GM21381 (cell line): ENCODE data around the gene NEURL3.

Experiments
- ATAC-seq: cut with Tn5 transposase; IDR thresholded peaks from one replicate; pipeline ENCODE4 v1.9.1; 2021; ENCODE audit warnings: mild to moderate bottlenecking, moderate library complexity; ENCODE audit not compliant: unreplicated experiment

NEURL3 gene

DNA sequence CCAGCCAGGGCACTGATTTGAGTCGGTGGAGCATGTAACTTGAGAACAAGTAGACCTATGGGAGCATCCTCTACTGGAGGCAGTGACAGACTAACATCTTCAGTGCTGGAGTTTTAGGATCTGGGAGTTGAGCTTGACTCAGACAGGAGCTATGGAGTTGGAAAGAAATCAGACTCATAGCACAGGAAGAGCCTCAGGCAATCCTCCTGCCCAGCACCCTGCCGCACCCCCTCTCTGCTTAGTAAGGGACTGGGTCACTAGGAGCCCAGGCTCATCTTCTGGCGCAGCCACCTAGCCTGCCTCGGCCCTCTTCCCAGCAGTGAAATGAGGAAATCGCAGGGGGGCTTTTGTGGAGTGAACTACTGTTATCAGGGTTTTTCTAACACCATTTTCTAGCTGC, 35.0 kb upstream of the NEURL3 start:
- no peak for ATAC-seq

DNA sequence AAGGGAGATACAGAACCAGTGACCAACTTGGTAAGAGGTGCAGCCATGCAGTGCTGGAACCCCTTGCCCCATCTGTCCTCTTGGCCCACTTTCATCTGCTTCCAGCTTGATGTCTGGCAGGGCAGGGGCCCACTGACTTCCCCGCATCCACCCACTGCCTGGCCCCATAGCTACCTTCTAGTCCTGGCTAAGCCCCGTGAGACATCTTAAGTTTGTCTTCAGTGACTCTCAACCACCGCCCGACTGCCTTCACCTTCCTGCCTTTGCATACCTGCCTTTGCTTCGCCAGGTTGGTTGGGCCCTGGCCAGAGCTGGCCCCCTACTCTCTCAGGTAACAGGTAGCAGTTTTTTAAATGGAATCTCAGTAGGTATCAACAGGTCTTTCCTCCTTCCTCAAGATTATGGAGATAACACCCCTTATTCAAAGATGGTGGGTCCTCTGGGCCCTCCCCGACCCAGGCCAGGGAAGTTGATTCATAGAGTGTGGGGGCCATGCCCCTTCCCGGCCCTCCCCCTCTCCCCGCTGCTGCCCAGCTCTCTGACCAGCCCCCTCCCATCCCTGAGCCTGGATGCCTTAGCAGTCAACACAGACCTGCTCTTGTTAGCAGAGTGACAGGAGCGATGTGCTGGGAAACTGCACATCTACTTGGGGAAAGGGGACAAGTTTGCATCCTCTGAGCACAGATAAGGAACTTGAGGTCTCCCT, 34.2 kb upstream of the NEURL3 start:
- ATAC-seq: no peak

DNA sequence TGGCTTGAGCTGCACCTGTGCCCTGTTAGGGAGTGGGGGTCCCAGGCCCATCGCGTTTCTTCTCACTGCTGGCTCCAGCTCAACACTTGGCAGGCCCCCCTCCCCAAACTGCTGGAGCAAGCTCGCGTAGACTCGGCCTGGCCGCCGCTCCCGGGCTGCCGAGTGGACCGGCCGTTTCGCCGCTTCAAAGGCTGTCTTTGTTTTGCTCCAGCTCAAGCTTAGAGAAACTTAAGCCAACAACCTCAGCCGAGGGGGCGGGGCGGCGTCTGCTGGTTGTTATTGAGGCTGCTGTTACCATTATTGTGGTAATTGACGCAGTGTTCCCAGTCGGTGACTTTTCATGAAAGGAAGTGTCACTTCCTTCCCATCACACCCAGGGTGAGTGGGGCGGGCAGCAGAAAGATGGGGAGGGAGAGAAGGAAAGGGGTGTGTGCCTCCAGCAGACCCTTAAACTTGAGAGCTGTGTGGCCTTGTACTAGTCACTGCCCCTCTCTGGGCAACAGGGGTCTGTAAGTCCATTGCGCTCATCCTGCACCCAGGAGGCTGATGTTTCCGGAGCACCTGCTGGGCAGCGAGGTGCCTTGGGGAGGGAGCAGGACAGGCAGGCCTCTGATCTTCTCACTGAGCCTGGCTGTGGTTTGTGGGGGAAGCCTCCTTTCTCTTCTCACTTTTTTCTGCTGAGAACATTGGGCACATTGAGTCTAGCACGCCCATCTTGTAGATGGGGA, 33.5 kb upstream of the NEURL3 start:
- ATAC-seq: no peak

DNA sequence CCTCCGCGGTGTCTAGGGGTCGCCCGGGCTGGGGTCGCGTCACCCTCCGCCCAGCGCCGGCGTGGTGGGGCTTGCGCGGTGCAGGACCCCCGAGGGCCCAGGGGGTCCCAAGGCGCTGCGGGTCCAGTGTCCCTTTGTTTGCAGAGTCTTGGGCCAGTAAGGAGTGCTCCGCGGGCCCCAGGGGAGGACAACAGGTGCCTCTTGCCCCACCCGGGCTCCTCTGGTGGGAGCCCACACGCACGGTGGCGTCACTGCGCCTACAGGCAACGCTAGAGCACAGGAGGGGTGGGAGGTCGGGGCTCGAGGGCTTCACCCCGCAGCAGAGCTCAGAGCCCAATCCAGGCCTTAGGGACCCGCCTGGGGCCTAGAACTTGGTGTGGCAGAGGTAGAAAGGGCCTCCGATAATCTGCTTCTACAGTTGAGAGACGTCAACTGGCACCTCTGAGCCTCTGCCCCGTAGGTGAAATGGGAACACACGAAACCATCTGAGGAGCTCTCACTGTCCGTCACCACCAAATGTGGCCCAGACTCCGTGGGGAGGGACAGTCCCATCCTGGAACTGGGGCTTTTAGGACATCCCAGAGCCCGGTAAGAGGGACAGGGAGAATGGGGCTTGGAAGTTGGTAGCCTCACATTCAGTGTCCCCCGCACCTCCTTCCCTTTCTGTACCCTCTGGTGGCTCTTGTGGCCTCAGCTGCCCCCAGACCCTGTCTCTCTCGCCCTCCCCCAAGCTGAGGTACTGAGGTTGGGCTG, 32.8 kb upstream of the NEURL3 start:
- ATAC-seq: no peak

DNA sequence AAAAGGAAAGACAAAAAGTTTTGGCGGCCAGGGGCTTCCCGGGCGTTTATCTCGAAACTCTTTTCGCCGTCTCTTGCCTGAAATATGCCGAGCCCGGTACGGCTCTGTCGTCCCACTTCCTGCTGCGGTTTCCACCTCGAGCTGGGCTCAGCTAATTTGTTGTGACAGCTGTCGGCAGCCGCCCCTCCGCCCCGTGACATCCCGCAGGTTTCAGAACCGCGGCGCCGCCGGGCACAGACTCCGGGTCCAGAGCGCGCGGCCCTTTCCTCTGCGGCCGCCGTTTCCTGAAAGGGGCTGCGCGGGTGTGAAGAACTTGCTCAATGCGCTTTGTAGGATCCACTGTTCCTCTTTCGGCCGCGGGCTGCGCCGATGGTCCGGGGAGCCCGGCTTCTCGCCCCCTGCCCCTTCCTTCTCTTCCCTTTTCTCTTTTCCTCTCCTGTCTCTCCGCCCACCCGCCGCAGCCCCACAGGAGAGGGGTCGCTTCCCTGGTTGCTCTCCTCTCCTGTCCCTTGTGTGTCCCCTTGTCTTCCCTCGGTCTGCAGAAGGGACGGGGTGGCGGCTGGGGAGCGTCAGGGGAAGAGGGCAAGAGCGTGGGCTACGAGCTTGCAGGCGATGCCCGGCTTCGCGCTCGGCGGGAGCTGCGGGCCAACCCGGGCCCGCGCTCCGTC, 32.0 kb upstream of the NEURL3 start:
- ATAC-seq: peak; percentile 48

DNA sequence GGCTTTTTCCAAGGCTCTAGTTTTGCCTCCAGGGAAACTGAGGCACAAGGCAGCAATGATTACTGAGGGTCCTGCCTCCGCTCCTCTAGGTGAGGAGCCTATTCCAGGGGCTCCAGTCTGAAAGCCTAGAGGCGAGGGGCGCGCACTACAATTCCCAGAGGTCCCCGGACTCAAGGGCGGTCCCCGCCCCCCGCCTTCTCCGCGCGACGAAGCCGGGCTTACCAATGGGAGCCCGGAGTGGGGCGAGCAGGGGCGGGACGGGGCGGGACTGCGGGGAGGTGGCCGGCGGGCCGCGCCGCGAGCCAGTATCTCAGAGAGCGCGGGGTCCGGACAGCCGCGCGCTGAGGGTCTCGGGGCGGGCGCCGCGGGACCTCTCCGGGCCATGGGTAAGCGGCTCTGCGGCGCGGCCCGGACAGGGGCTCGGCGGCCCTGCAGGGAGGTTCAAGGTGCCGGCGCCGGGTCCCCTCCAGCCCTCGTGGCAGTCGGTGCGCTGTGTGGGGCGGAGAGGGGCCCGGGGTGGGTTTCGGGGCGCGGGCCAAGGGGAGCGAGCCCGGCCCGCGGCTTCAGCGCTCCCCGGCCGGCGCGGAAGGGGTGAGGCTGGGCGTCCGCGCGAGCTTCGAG, 31.4 kb upstream of the NEURL3 start, which contains the start of gene ARID5A:
Gene ARID5A (plus strand): TSS at position 308 of the 621 bp plus-strand sequence. CDS start 75 bp downstream, at position 383.
- ATAC-seq: peak; percentile 46

DNA sequence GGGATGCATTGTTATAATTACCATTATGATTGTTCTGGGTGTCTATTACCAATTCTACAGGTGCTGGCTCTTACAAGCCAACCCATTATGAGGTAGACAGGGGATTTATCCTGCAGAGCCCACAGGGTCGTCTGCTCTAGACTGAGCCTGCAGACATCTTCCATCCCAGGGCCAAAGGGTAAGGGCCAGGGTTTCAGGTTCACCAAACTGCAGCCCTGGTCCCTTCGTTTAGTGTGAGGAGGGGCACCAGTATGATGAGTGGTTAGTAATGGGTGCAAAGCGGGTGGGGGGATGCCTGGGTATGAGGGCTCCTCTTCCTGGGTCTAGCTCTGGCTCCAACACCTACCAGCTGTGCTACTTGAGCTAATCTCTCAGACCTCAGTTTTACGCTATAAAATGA, 30.2 kb upstream of the NEURL3 start:
- ATAC-seq: no peak

DNA sequence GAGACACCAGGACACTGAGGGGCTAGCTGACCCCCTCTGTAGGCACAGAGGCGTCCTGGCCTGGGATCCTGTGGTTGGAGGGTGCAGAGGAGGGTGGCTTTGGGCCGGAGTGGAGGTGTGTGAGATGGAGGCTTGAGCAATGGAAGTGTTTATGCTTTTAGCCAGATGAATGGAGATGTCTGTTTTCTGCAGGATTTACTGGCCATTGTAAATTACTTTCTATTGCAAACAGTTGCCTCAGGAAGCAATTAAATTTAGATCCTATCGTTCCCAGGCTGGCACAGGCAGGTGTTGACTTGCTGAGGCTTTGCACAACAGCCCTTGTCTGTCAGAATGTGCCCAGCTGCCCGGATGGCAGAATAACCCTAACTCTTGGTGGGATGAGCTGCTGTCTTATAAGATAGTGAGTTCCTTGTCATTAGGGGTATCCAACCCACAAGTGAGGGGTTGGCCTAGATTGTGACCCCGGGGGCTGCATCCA, 29.6 kb upstream of the NEURL3 start:
- ATAC-seq: no peak

DNA sequence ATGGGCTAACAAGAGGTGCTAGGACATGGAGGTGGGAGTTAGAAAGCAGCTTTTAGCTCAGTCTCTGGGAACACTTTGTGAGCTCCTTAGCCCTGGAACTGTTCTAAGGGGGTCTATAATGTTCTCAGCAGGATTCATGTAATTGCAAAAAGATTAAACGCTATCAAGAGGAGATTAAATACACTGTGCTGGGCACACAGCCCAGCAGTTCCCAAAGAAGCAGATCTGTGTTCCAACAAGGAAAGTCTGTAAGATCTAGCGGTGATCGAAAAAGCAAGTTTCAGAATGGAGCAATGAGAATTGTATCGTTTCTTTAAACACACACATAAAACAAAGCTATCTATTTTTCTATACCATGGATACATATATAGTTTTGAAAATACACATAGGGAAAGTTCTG, 29.0 kb upstream of the NEURL3 start:
- no peak for ATAC-seq

DNA sequence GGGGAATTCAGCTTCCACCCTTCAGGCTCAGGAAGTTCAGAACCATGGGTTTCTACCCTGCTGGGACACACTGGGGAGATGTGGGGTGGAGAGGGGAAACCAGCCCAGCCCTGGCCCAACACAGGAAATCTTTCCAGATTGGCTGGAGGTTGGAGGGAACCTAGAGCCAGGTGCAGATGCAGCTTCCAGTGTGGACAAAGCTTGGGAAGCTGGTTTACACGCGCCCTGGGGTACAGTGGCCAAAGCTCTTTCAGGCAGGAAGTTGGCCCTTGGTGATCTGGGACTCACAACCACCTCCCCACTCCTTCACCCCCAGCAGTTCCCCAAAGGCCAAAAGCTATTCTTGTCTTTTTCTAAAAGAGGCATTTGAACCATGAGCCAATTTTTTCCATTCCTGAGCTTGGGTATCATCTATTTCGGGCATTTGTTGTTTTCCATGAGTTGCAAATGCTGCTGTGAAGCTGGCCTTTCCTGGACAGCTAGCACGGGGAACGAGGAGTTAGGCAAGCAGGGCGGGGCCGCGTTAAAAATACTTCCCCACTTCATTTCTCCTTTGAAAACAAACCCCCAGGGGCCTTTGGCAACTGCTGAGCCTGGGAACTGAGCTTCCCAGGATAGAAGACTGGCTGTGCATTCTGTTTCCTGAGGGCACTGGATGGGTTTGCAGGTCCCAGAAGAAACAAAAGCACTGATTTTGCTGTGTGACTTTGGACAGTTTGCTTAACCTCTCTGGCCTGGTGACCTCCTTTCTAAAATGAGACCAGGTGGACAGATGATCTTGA, 28.3 kb upstream of the NEURL3 start:
- no peak for ATAC-seq

DNA sequence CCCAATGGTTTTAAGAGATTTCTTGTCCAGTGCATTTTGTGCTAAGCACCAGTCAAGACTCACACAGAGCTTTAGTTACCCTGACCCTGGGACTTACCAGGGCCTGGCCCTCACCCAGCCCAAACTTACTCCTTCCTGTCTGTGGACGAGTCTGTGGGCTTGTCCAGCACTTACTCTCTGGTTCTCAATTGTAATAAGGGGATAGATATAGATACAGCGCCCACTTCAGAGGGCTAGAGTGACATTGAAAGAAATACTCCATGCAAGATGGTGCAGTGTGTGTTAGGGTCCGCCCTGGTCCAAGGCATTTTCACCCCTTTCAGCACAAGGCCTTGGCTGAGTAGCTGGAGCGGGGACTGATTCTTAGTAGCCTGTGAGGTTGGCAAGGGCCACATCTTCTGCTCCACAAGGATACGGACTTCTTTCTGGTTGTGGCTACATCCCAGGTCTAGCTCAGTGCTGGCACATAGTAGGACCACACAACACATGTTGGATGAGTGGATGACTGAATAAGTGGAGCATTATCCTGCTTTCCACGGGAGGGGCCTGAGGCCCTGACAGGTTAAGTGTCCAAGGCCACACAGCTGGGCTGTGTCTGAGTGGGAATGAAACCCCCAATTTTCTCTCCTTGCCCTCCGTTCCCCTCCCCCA, 27.6 kb upstream of the NEURL3 start:
- no peak for ATAC-seq

DNA sequence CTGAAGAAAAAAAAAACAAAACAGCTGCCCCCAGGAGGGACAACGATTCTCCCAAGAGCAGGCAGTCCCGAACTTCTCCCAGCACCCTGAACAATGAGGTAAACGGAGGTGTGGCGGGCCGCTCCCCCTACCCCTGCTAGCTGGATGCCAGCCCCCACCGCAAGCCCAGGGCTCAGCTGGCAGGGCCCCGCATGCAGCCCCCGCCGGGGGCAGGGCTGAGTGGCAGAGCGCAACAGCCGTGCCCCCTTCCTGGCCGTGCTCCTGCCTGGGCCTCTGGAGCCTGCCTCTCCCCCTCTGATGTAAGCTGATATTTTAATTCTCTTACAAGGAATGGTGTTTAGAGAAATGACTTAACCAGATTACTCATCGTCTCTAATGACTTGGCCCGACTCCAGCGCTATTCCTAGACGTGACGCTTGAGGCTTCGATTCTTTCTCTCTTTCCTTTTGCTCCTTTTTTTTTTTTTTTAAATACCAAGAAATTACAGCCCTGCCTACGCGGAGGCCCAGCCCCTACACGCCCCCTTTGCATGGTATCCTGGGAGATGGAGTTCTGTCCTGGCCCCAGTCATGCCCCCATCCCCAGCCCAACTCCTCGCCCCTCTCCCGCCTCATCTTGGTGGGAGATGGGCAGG, 26.8 kb upstream of the NEURL3 start:
- peak; percentile 25 for ATAC-seq

DNA sequence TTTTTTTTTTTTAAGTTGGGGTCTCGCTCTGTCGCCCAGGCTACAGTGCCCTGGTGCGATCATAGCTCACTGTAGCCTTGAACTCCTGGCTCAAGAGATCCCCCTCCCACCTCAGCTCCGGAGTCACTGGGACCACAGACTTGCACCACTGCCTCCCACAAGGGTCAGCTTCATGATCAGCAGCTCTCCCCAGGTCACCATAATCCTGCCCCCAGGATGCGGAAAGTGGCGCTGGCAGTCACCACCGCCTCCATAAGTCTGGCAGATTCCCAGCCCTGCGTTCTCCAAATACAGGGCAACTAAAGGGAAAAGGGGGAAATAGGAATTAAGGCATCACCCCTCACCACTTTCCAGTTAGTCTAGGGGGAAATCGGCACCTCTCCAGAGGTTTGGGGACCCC, 26.2 kb upstream of the NEURL3 start:
- no peak for ATAC-seq

DNA sequence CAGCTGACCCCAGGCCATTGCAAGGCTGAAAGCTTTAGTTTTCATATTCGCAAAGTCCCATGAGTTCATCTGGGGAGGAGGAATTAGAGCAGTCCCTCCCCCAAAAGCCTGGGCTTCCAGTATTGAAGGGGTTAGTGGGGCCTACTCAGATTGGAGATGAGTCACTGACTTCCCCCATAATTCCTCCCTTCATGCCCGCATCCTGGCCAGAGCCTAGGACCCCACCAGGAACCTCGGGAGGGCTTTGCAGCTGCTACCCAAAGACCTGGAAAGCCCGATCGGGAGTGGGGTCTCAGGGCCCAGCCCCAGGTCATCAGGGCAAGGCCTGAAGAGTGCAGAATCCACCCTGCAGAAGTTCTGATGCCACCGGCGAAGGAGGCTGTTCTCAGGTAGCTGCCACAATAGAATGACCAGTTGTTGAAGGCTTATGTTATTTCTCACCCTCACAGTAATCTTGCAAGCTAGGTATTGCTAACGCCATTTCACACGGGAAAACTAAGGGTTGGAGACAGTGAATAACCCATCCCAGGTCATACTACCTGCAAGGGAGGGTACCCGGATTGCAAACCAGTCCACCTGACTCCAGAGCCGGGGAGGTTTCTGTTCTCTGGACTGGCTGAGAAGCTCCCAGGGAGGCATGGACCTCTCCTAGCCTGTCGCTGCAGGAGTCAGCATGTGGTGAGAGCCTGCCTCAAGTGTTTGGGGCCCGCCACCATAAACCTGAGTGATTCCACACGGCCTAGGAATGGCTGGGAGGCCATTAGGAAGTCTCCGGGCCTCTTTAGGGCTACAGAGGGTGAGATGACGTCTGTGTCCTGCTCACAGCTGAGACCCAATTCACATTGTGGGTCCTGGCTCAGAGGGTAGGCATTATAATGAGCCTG, 25.6 kb upstream of the NEURL3 start:
- ATAC-seq: no peak

DNA sequence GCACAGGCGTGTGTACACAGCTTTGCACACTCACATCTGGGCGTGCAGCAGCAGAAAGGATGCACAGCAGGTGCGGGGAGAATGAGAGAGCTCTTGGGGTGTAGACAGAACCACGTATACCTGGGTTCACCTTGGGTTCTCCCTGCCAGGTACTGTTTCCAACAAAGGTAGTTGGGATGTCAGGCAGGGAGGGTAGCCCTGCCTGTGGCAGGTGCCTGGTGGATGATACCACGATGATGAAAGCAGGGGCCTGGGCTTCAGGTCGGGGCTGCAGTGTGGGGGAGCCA, 24.9 kb upstream of the NEURL3 start:
- ATAC-seq: no peak

DNA sequence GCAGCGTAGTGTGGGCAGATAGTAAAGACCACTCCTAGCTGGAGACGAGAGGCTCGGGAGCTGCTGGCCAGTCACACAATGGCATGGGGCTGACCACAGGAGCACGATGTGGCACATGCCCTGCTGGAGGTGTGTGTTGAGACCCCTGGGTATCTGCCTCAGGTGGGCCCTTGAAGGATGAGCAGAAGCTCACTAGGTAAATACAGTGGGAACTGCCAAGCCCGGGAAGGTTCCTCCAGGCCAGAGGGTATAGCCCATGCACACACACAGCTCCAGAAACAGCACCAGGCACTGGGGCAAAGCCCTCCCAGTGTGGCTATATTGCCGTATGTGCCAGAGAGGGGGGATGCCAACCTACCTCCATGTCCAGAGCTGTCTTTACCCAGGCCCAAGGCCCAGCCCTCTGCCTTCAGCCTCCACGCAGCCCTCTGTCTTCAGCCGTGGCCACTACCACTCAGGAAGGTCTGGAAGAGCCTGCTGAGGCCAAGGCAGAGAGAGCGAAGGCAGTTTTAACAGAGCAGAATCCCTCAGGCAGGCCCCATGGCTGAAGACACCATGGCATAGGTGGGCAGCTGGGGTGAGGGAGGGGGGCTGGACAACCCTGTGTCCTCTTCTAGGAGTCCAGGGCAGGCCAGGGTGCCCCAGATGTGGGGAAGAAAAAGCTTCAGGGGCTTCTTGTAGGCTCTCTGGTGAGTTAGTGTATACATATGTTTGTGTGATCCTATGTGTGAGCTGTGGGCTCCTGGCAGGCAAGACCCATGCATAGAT, 24.4 kb upstream of the NEURL3 start:
- no peak for ATAC-seq

DNA sequence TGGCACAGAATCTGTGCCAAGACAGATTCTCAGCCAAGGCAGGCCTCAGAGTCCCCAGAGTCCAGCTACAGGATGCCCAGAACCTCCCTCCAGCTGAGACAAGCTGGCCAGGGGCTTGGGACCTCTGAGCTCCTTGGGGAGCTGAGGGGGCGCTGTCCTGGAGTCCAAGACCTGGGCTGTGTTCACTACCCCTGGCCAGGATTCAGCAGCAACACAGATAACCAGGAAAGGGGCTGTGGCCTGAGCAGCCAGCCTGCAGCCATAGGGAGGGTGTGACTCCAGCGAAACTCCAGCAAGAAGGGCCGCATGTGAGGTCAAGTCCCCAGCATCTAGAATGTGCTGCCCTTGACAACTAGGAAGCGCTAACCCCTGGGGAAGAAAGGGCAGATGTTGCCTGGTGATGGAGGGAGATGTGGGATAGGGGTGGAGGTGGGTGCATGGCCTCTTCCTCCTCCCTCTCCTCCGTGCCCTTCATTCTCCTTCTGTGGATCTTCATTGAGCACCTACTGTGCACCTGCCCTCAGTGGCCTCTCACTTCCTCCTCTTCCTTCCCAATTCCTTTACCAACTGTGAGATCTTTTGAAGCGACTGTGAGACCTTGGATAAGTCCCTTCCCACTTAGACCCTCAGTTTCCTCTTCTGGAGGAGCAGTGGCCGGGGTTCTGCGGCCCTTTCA, 23.7 kb upstream of the NEURL3 start:
- ATAC-seq: no peak
